Endodermal cell (in vitro differentiated cells): ENCODE data around the gene RTL5. TPM values are rescaled to one million over a fixed set of nuclear protein-coding genes. Genes with fewer than 3 reads are reported as not detected.
A peak's percentile ranks its signal among the peaks of the same experiment; 100 is the strongest.

Source experiments
- DNase-seq: peaks from one replicate; pipeline ENCODE4 v3.0.0-alpha.2; 2017
- H3K27ac ChIP-seq: 2 replicates; pipeline ENCODE4 v1.5.1; 2013; ENCODE audit warnings: mild to moderate bottlenecking, low read depth, low read length, moderate library complexity
- H3K27me3 ChIP-seq: 2 replicates; pipeline ENCODE4 v1.6.1; 2013; ENCODE audit warnings: mild to moderate bottlenecking, low read length, moderate library complexity; ENCODE audit not compliant: insufficient read depth, control insufficient read depth, poor library complexity, severe bottlenecking
- H3K36me3 ChIP-seq: 2 replicates; pipeline ENCODE4 v1.7.0; 2013; ENCODE audit warnings: mild to moderate bottlenecking, low read length, moderate library complexity; ENCODE audit not compliant: control insufficient read depth, insufficient read depth
- H3K4me1 ChIP-seq: one replicate; pipeline ENCODE4 v1.7.0; 2013; ENCODE audit warnings: low read length; ENCODE audit not compliant: control insufficient read depth, insufficient read depth
- H3K4me3 ChIP-seq: 2 replicates; pipeline ENCODE4 v1.5.1; 2013; ENCODE audit warnings: mild to moderate bottlenecking, low read length, moderate library complexity
- H3K9ac ChIP-seq: 2 replicates; pipeline ENCODE4 v1.6.1; 2013; ENCODE audit warnings: mild to moderate bottlenecking, low read length, moderate library complexity; ENCODE audit not compliant: poor library complexity, severe bottlenecking; ENCODE audit errors: extremely low read depth
- H3K9me3 ChIP-seq: 2 replicates; pipeline ENCODE4 v1.6.1; 2013; ENCODE audit warnings: mild to moderate bottlenecking, low read length, moderate library complexity; ENCODE audit not compliant: control insufficient read depth
- H3K27ac Mint-ChIP-seq: 2 replicates; pipeline ENCODE4 v1.8.0; 2020; ENCODE audit warnings: mixed read lengths
- H3K27me3 Mint-ChIP-seq: 2 replicates; pipeline ENCODE4 v1.8.0; 2021; ENCODE audit warnings: mild to moderate bottlenecking, mixed read lengths; ENCODE audit not compliant: insufficient read depth
- H3K36me3 Mint-ChIP-seq: 2 replicates; pipeline ENCODE4 v1.8.0; 2020; ENCODE audit warnings: low read depth, mixed read lengths
- H3K4me1 Mint-ChIP-seq: 2 replicates; pipeline ENCODE4 v1.8.0; 2020; ENCODE audit warnings: mixed read lengths
- H3K4me3 Mint-ChIP-seq: 2 replicates; pipeline ENCODE4 v1.8.0; 2020; ENCODE audit warnings: mild to moderate bottlenecking, moderate library complexity, mixed read lengths
- H3K9me3 Mint-ChIP-seq: 2 replicates; pipeline ENCODE4 v1.8.0; 2020; ENCODE audit warnings: mild to moderate bottlenecking, mixed read lengths
- CTCF ChIP-seq: fragments of 200-600 bp; sonication (generic); conservative IDR thresholded peaks from 2 replicates; pipeline ENCODE4 v1.5.0; 2021; ENCODE audit warnings: antibody characterized with exemption, mild to moderate bottlenecking
- WGBS, 2 experiments: methylation state at CpG; one replicate each; pipeline versions ENCODE4 v1.1.5 to v1.1.7; 2013; ENCODE audit warnings: missing lambda C conversion rate in 2 of 2, mixed read lengths in 1 of 2; ENCODE audit not compliant: insufficient coverage in 1 of 2, insufficient read length in 1 of 2; 5-methylcytosine and 5-hydroxymethylcytosine counted together
- total RNA-seq, 2 donors: library from RNA; stranded (reverse); fragmentation: NEBNext Ultra II Directional in 1 of 2; extraction: Animal tissue kit (Norgen Biotek cat#: 25700) in 1 of 2; gene quantifications; 2 replicates in 1 of 2; 3 replicates in 1 of 2; pipeline ENCODE4 v1.2.1, GENCODE V29; 2021

The RTL5 gene
- total RNA-seq, 2 donors from 2014 or later, result 8.4 to 9.9 TPM

DNA sequence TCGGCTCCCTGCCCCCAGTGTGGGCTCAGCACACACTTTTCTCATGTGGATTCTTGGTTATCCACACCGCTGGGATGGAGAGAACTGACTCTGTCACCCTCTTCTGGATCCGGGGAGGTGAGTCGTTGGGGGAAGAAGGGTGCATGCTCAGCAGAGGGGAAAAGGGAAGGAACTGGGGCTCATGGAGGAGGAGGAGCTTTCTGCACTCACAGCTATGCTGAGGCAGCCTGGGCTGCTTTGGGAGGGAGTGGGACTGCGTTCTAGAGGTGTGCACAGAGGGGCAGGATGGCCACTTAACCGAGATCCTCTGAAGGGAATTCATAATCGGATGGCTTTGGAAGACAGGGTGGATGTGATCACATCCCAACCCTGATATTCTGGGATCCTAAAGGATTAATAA, 51.6 kb downstream of the RTL5 start:
- WGBS, 2 experiments, result 72 to 93% methylated on average over 2 to 7 of the region's 7 CpGs
- peaks cover 72% of the 10 kb centered on the region for H3K9me3 Mint-ChIP-seq

GRCh38 chrX:72079607-72080006, 52.1 kb downstream of the RTL5 start:
- no peaks in the 10 kb centered on the region for H3K36me3 Mint-ChIP-seq
- H3K27ac ChIP-seq, result no peak overlapping the region
- H3K4me3 ChIP-seq, result no peak overlapping the region
- H3K27me3 ChIP-seq, result no peaks in the 10 kb centered on the region
- H3K27me3 Mint-ChIP-seq, result no peaks in the 10 kb centered on the region
- H3K4me1 ChIP-seq, result no peaks in the 10 kb centered on the region
- peak; percentile 34 for DNase-seq
- no peaks in the 10 kb centered on the region for H3K36me3 ChIP-seq
- peaks cover 68% of the 10 kb centered on the region for H3K9me3 Mint-ChIP-seq
- TF ChIP-seq CTCF, result no peak
- H3K4me1 Mint-ChIP-seq, result peaks cover 17% of the 10 kb centered on the region
- no peak overlapping the region for H3K4me3 Mint-ChIP-seq
- H3K9ac ChIP-seq, result no peak overlapping the region
- WGBS, 2 experiments, result 82 to 89% methylated on average over 4 to 11 of the region's 12 CpGs
- no peak overlapping the region for H3K27ac Mint-ChIP-seq
- H3K9me3 ChIP-seq, result no peaks in the 10 kb centered on the region

More for the DNA sequence above, 51.6 kb downstream of the RTL5 start:
- Mint-ChIP-seq H3K4me3 (no peak overlapping the region), H3K4me1 (peaks cover 17% of the 10 kb centered on the region), H3K36me3 (no peaks in the 10 kb centered on the region), H3K27ac (no peak overlapping the region), H3K27me3 (no peaks in the 10 kb centered on the region)
- no peak for TF ChIP-seq CTCF
- H3K36me3 ChIP-seq, result no peaks in the 10 kb centered on the region
- peak; percentile 26 for DNase-seq
- H3K9ac ChIP-seq, result no peak overlapping the region
- H3K9me3 ChIP-seq, result no peaks in the 10 kb centered on the region
- no peaks in the 10 kb centered on the region for H3K27me3 ChIP-seq
- H3K4me3 ChIP-seq, result no peak overlapping the region
- no peaks in the 10 kb centered on the region for H3K4me1 ChIP-seq
- H3K27ac ChIP-seq, result no peak overlapping the region

DNA sequence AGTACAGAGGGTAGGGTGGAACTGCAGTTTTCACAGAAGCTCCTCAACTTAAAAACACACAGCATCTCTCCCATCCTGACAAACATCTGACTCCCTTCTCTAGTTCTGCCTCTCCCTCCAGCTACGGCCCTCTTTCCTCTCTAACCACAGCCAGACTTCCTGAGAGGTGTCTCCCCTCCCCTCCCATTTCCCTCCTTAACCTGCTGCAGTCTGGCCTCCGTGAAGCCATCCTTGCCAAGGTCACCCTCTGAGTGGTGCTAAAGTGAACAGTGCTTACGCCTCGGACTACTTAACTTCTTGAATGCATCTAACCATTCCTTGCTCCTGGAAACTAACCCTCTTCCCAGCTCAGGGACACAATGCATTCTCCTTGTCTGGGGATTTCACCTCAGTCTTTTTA, 53.3 kb downstream of the RTL5 start:
- no peak for DNase-seq
- no peaks in the 10 kb centered on the region for H3K36me3 Mint-ChIP-seq
- no peak overlapping the region for H3K4me3 Mint-ChIP-seq
- 88 to 93% methylated on average over 1 to 4 of the region's 4 CpGs for WGBS, 2 experiments
- no peaks in the 10 kb centered on the region for H3K9me3 ChIP-seq
- H3K9me3 Mint-ChIP-seq, result peaks cover 61% of the 10 kb centered on the region
- H3K4me1 Mint-ChIP-seq, result peaks cover 17% of the 10 kb centered on the region
- H3K27me3 ChIP-seq, result no peaks in the 10 kb centered on the region
- H3K4me1 ChIP-seq, result no peaks in the 10 kb centered on the region
- TF ChIP-seq CTCF, result no peak
- no peaks in the 10 kb centered on the region for H3K27me3 Mint-ChIP-seq
- no peak overlapping the region for H3K27ac Mint-ChIP-seq
- no peak overlapping the region for H3K27ac ChIP-seq
- no peak overlapping the region for H3K9ac ChIP-seq
- H3K36me3 ChIP-seq, result no peaks in the 10 kb centered on the region
- H3K4me3 ChIP-seq, result no peak overlapping the region

Other genes starting within 250 kb of the RTL5 start
- gene NHSL2, start 221.1 kb downstream of the RTL5 start, total RNA-seq, result 10 to 100 TPM in 1 of 2 donors, 1 to 10 TPM in 1; 6.9 to 11.2 TPM
- 10 to 100 TPM; 16.6 to 17.2 TPM for gene PIN4, start 49.8 kb upstream of the RTL5 start, total RNA-seq
- gene ERCC6L, start 107.1 kb upstream of the RTL5 start, total RNA-seq, result 10 to 100 TPM; 11.3 to 17.9 TPM
- gene RPS4X, start 145.3 kb upstream of the RTL5 start, total RNA-seq, result 1,000 to 10,000 TPM in 1 of 2 donors, 100 to 1,000 TPM in 1; 791 to 1,451 TPM
- gene CITED1, start 174.0 kb upstream of the RTL5 start, total RNA-seq, result under 1 TPM; 0.40 to 0.93 TPM